GM10847 (cell line): ENCODE measurements around the gene CXorf65.

Experiments used
- POLR2A ChIP-seq: IDR thresholded peaks from 2 replicates; pipeline ENCODE4 v1.6.1; 2011; ENCODE audit not compliant: insufficient read length; ENCODE audit errors: extremely low read depth

The CXorf65 gene

GRCh38 chrX:71117358-71117757 lies 10.8 kb upstream of the CXorf65 start:
- TF ChIP-seq POLR2A = no peak

DNA sequence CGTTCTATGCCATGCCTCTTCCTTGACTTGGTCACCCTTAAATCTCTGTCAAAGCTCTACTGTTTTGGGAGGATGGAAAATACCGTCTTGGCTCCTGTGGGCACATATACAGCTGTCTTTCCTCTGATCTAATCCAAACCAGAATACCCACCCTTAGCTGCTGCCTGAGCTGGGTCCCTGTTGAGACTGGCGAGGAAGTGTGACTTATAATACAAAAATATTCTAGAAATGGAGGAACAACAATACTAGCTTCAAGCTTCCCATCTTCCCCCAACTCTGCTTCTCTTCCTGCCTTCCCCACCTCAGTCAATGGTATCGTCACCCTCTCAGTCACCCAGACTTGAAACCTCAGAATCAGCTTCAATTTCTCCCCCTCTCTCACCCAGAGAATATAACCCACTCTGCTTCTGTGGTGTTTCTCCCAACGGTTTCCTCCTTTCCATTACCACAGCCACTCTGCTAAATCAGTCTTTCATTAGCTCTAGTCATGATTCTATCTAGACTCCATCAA lies 5.4 kb upstream of the CXorf65 start:
- TF ChIP-seq POLR2A = no peak

DNA sequence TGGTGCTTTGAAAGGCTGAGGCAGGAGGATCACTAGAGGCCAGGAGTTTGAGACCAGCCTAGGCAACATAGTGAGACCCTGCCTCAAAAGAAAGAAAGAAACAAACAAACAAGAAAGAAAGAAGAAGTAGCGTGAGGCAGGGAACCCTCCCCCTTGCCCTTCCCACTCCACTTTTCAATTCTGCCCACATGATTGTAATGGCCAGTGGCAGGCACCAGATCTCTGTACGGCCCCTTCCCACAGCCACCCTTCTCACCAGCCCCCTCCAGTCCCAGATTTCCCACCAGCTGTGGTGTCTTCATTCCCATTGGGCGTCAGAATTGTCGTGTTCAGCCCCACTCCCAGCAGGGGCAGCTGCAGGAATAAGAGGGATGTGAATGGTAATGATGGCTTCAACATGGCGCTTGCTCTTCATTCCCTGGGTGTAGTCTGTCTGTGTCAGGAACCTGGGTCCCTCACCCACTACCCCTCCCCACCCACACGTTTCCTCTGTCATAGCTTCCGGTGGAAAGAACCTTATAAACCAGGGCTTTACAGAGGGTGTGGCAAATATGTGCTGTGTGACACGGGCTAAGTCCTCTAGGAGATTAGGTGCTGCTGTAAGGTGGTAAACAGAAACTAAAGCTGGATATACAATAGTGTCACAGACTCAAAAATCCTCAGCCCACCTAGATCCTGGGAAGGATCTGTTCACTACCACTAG lies 4.8 kb upstream of the CXorf65 start, which contains the start of gene IL2RG:
Gene IL2RG (minus strand): TSS at position 437 of the 703 bp plus-strand sequence. CDS start 38 bp downstream, at position 399.
- TF ChIP-seq POLR2A = peak; percentile 47

DNA sequence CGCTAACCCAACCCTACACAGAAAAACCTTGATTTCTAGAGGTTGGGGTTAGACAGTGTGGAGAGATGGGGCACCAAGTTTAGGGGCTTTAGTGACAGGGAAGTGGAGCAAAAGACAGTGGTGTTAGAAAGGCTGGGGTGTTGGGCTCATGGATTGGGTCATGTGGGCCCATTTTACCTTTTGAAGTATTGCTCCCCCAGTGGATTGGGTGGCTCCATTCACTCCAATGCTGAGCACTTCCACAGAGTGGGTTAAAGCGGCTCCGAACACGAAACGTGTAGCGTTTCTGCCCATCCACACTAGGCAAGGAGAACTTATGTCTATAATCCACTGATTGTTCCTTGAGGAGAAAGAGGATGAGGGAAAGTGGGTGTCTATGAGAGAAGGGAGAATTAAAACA lies 2.5 kb upstream of the CXorf65 start:
- no peak for TF ChIP-seq POLR2A

DNA sequence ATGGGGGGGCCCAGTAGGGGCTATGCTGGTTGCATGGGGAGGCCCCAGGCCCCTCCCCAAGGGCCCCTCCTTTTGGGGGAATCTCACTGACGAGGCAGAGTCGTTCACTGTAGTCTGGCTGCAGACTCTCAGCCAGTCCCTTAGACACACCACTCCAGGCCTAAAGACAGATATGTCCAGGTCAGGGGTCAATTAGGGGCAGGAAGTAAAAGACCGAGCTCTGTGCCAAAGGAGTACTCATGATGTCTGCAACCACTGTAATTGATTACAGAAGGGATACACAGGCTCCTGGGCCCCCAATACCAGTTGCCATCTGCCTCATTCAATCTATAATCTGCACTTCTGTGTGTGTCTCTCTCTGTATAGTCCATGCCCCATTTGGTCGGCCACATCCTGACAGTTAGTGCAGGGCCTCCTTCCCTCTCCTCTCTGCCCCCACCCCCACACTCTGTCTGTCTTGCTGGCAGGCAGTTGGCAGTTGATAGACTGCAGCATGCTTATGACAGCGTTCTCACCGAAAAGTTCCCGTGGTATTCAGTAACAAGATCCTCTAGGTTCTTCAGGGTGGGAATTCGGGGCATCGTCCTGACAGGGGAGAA lies 1.3 kb upstream of the CXorf65 start:
- TF ChIP-seq POLR2A = no peak

- TF ChIP-seq POLR2A = no peak
These were observed 705 bp upstream of the CXorf65 start for GRCh38 chrX:71107245-71107644.

DNA sequence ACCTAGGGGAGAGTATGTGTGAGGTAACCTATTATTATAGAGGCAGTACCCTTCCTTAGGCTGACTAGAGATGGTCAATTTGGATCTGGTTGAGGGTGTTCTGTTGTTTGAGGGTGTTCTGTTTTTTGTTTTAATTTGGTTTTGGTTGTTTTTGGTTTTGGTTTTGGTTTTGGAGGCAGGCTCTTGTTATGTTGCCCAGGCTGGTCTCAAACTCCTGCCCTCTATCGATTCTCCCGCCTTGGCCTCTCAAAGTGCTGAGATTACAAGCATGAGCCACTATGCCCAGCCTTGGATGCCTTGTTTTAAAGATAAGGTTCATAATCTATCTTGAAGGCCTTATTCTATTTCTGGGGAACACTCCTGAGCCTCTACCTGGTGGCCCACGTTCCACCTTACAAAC lies 912 bp downstream of the CXorf65 start:
- no peak for TF ChIP-seq POLR2A

DNA sequence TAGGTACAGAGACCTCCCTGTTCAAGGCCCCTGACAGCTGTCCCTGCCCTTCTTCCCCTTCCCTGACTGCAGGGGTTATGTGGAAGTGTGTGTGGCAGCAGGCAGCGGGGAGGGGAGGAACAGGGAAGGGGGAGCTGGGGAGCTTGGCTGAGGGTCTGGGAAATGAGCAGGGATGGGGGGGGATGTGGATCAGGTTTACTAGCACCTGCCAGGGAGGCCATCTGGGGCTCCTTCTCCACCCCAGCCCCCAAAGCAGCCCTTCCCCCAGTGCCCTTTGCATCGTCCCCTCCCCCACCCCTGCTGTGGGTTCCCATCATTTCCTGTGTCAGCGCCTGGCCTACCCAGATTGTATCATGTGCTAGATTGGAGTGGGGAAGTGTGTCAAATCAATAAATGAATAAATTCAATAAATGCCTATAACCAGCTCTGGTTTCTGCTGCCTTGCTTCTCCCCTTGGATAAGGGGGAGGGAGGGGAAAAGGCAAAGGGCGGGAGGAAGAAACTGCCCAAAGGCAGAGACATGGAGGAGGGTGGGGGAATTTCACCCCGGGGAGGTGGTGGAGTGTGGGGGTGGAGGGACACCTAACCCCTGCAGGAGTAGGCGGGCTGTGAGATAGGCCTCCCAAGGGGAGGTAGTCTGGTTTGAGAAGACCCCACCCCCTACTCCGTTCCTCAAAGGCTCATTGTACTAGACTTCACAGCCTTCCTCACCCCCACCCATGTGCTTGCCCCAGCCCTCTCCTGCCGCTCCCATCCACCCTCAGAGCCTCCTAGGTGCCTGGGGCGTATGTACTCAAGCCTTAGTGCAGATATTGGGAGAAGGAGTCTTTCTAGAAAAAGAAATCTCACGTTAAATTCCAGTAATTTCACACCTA lies 3.2 kb downstream of the CXorf65 start:
- no peak for TF ChIP-seq POLR2A

DNA sequence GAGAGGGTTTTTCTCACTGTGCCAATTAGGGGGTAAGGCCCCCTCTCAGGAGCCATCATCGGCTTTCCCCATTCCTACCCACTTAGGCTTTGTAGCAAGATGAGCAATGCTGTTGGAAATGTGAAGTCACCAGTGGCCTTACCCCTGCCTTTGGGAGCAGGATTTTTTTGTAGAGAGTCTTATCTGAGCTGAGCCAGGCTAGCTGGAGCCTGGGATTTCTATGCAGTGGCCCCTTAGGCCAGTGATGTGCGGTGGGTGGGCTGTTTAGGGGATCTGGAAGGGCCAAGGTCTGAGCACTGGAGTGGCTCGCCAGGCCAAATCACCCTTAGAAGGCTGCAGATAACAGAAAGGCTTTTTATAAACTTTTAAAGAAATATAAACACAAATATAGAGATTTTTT lies 4.2 kb downstream of the CXorf65 start:
- TF ChIP-seq POLR2A = no peak

DNA sequence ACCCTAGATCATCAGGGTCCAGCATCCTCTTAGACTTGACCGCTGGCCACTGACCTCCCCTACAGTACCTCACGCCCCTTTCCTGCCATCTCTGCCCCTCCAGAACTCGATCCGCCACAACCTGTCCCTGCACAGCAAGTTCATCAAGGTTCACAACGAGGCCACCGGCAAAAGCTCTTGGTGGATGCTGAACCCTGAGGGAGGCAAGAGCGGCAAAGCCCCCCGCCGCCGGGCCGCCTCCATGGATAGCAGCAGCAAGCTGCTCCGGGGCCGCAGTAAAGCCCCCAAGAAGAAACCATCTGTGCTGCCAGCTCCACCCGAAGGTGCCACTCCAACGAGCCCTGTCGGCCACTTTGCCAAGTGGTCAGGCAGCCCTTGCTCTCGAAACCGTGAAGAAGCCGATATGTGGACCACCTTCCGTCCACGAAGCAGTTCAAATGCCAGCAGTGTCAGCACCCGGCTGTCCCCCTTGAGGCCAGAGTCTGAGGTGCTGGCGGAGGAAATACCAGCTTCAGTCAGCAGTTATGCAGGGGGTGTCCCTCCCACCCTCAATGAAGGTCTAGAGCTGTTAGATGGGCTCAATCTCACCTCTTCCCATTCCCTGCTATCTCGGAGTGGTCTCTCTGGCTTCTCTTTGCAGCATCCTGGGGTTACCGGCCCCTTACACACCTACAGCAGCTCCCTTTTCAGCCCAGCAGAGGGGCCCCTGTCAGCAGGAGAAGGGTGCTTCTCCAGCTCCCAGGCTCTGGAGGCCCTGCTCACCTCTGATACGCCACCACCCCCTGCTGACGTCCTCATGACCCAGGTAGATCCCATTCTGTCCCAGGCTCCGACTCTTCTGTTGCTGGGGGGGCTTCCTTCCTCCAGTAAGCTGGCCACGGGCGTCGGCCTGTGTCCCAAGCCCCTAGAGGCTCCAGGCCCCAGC lies 5.7 kb downstream of the CXorf65 start:
- TF ChIP-seq POLR2A = no peak

- no peak for TF ChIP-seq POLR2A
These were observed 6.8 kb downstream of the CXorf65 start for GRCh38 chrX:71099736-71100135.

DNA sequence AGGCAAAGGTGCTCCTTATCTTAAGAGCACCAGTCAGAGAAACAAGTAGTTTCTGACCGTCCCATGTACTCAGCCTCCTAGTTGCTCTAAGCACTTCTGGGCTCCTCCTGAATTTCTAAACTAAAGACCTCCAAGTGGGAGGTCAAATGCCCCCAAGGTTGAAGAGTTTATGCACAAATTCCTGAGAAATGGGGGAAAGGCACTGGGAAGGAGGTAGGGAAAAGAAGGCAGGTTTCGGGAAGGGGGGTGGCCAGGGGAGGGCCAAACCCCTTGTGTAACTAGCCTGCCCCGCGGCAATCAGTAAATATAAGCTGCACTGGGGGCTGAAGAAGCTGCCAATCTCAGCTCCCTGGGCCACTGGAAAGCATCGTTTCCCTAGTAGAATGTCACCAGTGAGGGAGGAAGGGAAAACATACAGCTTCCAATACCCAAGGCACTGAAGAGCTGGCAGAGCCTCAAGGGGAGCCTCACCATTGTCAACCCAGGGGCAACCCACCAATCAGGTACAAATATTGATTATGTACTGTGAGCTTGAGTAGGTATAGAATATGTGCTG lies 7.5 kb downstream of the CXorf65 start:
- TF ChIP-seq POLR2A = no peak

GRCh38 chrX:71098302-71098701 lies 8.2 kb downstream of the CXorf65 start:
- TF ChIP-seq POLR2A = no peak

DNA sequence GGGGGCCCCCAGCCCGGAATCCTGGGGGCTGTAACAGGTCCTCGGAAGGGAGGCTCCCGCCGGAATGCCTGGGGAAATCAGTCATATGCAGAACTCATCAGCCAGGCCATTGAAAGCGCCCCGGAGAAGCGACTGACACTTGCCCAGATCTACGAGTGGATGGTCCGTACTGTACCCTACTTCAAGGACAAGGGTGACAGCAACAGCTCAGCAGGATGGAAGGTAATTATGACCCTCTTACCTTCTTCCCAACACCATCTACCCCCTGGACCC lies 9.8 kb downstream of the CXorf65 start:
- no peak for TF ChIP-seq POLR2A
